Daoy (cell line): ENCODE results near the gene MON2. TPM values are rescaled to one million over a fixed set of nuclear protein-coding genes. Genes with fewer than 3 reads are reported as not detected.
"Not testable (repeated sequence)": the region's sequence is repeated elsewhere in the genome, so short reads cannot be mapped to it uniquely, and the experiment has no call there.

Source experiments
- DNase-seq: peaks from one replicate; pipeline ENCODE4 v3.0.0-alpha.2; 2015; ENCODE audit warnings: low read depth
- total RNA-seq: library from RNA; depleted of rRNA; stranded (reverse); fragments of >200 nt; shearing (Covaris generic); gene quantifications from 2 replicates; pipeline ENCODE4 v1.2.3, GENCODE V29; 2014; rRNA removed

The MON2 gene
- total RNA-seq: 18.2 and 27.9 TPM in 2 replicates

DNA sequence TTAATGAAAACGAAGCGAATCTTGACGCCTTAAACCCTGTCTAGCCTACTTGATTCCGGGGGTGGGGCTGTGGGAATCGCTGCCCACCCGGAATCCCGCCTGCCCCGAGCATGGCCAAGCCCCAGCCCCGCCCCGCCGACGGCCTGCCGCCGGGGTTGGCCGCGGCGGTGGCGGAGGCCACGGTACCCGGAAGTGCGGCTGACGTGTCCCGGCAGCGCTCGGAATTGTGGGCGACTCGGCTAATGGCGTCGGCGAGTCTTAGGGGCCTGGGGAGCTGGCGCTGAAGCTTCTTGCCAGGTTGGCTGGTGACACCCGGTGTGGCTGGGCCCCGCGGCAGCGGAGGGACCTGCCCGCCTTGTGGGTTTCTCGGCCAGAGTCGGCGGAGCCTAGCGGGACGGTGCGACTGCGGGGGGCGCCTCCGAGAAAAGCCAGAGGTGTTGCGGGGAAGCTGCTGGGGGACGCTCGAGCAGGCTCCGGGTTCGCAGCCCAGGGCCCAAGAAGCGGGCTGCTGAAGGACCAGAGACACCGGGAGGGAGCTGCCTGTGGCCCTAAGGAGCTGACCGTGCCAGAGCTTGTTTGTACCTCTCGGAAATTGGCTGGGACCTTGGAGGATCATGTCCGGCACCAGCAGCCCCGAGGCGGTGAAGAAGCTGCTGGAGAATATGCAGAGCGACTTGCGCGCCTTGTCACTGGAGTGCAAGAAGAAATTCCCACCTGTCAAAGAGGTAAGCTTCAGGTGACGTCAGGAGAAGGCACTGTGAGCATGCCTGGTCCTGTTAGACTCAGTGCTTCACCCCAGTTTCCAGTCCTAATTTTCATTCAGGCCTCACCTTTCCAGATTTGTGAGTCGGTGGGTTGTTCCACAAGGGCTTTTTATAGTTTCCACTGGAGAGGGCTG lies at the start of gene MON2:
MON2 (plus strand) TSS at position 233 of the 898 bp plus-strand sequence; CDS start at position 615, 382 bp downstream.
- peak; percentile 95 for DNase-seq

- peak; percentile 39 for DNase-seq
Observed at GRCh38 chr12:62426089-62426488, 40.5 kb upstream of the MON2 start.

DNA sequence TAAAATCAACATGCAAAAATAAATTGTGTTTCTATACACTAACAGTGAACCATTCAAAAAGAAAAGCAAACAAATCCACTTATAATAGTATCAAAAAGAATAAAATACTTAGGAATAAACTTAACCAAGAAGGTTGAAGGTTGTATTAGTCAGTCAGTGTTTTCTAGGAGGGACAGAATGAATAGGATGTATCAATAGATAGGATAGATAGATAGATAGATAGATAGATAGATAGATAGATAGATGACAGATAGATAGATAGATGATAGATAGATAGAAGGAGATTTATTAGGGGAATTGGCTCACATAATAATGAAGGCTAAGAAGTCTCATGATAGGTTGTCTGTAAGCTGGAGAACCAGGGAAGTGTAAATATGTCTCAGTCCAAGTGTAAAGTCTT lies 37.2 kb upstream of the MON2 start:
- DNase-seq: no peak

DNA sequence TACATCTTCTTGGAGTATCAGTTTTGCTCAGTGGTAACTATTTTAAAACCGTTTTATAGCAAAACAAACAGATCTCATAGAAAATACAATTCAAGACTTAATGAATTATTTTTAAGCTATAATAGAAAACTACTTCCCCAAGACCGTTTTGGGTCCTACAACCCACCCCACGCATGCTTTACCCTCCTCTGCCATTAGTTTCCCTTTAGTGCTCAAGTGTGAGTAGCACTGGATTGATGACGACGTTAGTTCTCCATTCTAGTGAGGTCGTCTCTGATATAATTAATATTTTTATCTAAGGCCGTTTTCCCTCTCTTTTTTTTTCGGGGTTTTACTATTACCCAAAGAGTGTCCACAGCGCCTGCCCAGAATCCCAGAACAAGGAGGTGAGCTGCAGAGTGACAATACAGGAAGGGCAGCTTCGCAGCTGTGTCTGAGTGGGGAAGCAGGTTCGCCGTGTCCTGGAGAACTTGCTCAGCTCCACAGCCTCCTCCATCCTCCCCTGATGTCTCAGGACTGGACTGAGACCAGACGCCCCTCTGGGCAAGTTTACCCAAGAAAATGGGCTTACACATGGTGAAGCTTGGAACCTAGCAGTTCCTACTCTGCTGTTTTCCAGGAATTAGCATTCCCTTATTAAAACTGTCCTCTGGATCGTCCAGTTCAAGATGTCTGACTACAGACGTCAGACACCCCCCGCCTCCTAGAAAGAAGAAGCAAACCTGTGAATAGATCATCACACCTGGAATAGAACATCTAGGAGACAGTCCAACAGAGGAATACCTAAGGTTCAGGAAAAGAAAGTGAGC lies 31.9 kb upstream of the MON2 start:
- DNase-seq: peak; percentile 42

- peak; percentile 64 for DNase-seq
Observed at GRCh38 chr12:62435303-62436163, 31.1 kb upstream of the MON2 start.

- DNase-seq: peak; percentile 4
Observed at GRCh38 chr12:62436164-62436503, 30.5 kb upstream of the MON2 start.

GRCh38 chr12:62438098-62438692 lies 28.4 kb upstream of the MON2 start:
- peak; percentile 43 for DNase-seq

DNA sequence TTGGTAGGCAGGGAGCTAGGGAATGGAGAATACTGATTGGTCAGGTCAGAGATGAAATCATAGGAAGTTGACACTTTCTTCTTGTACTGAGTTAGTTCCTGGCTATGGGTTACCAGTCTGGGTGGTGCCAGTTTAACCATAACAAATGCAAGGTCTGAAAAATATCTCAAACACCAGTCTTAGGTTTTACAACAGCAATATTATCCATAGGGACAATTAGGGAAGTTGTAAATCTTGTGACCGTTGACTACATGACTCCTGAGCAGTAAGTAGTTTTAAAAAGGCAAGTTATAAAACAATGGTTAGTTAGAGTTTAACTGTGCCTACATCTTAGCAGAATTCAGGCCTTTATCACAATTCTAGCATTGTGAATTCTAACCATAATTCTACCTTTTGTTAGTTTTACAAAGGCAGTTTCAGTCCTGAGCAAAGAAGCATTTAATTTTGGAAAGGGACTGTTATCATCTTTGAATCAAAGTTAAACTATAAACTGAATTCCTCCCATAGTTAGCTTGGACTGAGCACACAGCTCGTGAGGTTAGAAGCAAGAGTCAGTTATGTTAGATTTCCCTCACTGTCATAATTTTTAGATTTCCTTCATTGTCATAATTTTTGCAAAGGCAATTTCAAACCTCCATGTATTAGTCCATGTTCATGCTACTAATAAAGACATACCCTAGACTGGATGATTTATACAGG lies 19.7 kb upstream of the MON2 start:
- no peak for DNase-seq

DNA sequence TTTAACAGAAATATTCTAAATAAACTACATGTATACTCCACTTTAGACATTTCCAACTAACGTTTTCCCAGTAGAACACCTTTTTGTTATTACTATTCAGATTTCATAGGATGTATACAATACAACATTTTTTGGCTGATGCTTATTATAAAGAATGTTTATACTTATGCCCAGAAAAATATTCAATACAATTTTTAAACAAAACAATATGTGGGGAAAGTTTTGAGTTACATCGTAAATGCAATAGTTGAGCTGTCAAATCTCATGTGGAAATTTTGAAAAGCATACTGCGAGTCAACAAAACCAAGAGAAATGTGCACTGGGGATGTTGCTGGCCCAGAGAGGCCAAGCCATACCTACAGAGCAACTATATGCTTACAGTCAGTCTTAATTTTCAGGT lies 18.2 kb upstream of the MON2 start:
- DNase-seq: no peak

DNA sequence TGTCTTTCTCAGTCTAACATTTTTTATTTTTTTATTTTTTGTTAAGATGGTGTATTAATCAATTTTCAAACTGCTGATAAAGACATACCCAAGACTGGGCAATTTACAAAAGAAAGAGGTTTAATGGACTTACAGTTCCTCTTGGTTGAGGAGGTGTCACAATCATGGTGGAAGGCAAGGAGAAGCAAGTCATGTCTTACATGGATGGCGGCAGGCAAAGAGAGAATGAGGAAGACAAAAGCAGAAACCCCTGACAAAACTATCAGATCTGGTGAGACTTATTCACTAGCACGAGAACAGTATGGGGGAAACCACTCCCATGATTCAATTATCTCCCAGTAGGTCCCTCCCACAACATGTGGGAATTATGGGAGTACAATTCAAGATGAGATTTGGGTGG lies 11.2 kb upstream of the MON2 start:
- not testable (repeated sequence) for DNase-seq

GRCh38 chr12:62458626-62459025 lies 8.0 kb upstream of the MON2 start:
- DNase-seq: no peak

- no peak for DNase-seq
Observed at GRCh38 chr12:62459976-62460375, 6.7 kb upstream of the MON2 start.

GRCh38 chr12:62461171-62461837 lies 5.3 kb upstream of the MON2 start:
- DNase-seq: not testable (repeated sequence)

GRCh38 chr12:62463252-62463651 lies 3.4 kb upstream of the MON2 start:
- DNase-seq: not testable (repeated sequence)

DNA sequence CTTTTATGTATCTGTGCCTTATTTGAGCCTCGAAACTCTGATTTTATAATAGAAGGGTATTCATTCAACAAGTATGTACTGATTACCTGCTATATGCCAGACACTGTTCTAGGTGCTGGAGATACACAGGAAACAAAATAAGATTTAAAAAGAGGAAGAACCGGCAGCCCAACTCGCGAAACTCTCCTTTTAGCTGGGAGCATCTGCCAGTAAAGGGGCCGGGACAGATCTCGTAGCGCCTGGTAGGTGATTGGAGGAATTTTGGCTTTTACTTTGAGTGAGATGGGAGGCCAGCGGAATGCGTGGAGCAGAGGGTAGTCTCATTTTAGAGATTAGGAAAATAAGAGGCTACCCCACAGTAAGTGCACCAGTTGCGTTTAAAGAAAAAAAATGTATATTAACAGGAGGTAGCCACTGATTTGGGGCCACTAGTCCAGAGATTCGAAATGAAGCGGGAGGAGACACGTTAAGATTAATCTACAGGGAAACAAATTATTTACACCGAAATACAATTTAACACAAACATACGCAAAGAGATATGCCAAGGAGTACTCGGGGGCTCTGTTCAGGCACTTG lies 520 bp upstream of the MON2 start:
- DNase-seq: peak; percentile 42

DNA sequence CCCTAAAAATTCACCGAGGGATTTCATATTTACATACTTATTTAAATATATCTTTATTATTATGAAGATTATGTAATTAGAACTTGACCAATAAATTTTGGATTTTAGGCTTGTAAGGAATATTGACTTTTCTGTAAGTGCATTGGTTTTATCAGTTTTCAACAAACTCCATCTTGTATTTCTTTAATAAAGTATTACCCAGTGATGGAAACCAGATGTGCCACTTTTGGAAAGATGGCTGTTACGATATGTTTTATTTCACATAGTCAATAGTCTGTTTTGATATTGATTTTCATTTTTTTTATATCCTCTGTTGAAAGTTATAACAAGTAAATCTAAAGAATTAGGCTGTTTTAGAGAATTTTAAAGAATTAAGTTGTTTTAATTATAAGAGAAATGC lies 1.8 kb downstream of the MON2 start:
- DNase-seq: no peak

DNA sequence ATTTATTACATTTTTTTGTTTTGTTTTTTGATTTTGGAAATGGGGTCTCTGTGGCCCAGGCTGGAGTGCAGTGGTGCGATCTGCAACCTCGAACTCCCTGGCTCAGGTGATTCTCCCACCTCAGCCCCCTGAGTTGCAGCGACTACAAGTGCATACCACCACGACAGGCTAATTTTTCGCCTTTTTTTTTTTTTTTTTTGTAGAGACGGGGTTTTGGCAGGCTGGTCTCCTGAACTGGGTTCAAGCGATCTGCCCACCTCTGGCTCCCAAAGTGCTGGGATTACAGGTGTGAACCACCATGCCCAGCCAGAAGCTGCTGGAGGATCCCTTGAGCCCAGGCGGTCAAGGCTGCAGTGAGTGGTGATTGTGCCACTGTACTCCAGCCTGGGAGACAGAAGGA lies 2.3 kb downstream of the MON2 start:
- DNase-seq: no peak

DNA sequence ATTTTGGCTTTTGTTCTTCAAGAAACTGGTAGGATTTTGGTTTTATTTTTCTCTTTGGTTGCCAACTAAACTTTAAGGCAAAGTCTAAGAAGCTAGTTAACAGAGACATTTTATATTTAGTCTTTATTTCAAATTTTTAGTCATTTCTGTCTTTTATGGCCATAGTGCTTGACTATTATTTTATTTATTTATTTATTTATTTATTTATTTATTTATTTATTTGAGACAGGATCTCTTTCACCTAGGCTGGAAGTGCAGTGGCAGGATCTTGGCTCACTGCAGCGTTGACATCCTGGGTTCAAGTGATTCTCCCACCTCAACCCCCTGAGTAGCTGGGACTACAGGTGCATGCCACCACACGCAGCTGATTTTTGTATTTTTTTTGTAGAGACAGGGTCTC lies 3.1 kb downstream of the MON2 start:
- no peak for DNase-seq

GRCh38 chr12:62471734-62472133 lies 5.1 kb downstream of the MON2 start:
- no peak for DNase-seq

- DNase-seq: peak; percentile 3
Observed at GRCh38 chr12:62472472-62472871, 5.8 kb downstream of the MON2 start.
